ENCODE measurements around the gene TRAPPC10. TPM values are rescaled to one million over a fixed set of nuclear protein-coding genes. Genes with fewer than 3 reads are reported as not detected.

The TRAPPC10 gene
- total and polyA plus RNA-seq, 10 of the 15 experiments (the other 5 are each of a cell fraction or from before 2014, with no cell fraction given), result 1.1 to 39.6 (median 28.2) TPM

DNA sequence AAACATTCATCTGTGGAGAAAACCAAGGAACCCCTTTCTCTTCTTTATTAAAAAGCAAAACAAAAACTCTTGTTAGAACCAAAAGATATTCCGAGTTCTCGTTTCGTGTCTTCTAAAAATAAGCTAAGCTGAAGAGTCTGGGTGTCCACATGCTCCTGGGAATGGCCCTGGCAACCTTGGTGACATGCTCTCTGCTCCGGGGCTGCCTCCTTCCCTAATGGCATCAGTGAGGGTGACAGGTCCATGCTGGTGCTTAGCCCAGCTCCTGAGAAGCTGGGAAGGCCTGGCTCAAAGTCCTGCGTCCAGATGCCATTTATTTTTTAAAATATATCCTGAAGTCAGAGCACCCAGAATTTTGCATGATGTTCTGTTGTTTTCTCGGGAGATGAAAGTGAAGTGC, 24.6 kb upstream of the TRAPPC10 start (continued):
- TF ChIP-seq, protein P1, sequence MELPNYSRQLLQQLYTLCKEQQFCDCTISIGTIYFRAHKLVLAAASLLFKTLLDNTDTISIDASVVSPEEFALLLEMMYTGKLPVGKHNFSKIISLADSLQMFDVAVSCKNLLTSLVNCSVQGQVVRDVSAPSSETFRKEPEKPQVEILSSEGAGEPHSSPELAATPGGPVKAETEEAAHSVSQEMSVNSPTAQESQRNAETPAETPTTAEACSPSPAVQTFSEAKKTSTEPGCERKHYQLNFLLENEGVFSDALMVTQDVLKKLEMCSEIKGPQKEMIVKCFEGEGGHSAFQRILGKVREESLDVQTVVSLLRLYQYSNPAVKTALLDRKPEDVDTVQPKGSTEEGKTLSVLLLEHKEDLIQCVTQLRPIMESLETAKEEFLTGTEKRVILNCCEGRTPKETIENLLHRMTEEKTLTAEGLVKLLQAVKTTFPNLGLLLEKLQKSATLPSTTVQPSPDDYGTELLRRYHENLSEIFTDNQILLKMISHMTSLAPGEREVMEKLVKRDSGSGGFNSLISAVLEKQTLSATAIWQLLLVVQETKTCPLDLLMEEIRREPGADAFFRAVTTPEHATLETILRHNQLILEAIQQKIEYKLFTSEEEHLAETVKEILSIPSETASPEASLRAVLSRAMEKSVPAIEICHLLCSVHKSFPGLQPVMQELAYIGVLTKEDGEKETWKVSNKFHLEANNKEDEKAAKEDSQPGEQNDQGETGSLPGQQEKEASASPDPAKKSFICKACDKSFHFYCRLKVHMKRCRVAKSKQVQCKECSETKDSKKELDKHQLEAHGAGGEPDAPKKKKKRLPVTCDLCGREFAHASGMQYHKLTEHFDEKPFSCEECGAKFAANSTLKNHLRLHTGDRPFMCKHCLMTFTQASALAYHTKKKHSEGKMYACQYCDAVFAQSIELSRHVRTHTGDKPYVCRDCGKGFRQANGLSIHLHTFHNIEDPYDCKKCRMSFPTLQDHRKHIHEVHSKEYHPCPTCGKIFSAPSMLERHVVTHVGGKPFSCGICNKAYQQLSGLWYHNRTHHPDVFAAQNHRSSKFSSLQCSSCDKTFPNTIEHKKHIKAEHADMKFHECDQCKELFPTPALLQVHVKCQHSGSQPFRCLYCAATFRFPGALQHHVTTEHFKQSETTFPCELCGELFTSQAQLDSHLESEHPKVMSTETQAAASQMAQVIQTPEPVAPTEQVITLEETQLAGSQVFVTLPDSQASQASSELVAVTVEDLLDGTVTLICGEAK (IDR thresholded peaks at IDR 0.05; ENCODE audit: borderline replicate concordance), result no peak
- TF ChIP-seq, protein P2, sequence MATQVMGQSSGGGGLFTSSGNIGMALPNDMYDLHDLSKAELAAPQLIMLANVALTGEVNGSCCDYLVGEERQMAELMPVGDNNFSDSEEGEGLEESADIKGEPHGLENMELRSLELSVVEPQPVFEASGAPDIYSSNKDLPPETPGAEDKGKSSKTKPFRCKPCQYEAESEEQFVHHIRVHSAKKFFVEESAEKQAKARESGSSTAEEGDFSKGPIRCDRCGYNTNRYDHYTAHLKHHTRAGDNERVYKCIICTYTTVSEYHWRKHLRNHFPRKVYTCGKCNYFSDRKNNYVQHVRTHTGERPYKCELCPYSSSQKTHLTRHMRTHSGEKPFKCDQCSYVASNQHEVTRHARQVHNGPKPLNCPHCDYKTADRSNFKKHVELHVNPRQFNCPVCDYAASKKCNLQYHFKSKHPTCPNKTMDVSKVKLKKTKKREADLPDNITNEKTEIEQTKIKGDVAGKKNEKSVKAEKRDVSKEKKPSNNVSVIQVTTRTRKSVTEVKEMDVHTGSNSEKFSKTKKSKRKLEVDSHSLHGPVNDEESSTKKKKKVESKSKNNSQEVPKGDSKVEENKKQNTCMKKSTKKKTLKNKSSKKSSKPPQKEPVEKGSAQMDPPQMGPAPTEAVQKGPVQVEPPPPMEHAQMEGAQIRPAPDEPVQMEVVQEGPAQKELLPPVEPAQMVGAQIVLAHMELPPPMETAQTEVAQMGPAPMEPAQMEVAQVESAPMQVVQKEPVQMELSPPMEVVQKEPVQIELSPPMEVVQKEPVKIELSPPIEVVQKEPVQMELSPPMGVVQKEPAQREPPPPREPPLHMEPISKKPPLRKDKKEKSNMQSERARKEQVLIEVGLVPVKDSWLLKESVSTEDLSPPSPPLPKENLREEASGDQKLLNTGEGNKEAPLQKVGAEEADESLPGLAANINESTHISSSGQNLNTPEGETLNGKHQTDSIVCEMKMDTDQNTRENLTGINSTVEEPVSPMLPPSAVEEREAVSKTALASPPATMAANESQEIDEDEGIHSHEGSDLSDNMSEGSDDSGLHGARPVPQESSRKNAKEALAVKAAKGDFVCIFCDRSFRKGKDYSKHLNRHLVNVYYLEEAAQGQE (IDR thresholded peaks at IDR 0.05; ENCODE audit: low read depth, low read length), result no peak
- TF ChIP-seq RAD51 (IDR thresholded peaks at IDR 0.05), result no peak

DNA sequence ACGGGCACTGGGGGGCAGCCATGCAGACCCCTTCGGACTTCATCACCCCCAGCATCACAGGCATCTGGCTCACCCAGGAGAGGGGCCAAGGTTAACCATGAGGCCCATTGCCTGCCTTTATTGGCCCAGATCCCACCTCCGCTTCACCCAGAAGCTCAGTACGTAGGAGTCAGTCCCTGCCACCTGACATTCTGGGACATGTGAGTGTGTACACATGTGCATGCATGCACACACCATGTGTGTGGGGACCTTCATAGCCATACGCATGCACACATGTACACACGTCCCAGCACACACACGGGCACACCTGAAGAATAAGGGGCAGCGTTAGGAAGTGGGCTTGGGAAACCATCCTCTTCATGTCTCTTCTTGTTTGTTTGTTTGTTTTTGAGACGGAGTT, 24.1 kb upstream of the TRAPPC10 start:
- no peak overlapping the region for H3K9ac ChIP-seq (ENCODE audit: control insufficient read depth, insufficient read depth, low read length)
- in situ Hi-C loops (cut with MboI), result no loop called here
- intact Hi-C loops (cut with micrococcal nuclease; ENCODE audit: unreplicated experiment), result no loop called here
- no peak overlapping the region for H3K27ac ChIP-seq (ENCODE audit: control insufficient read depth, insufficient read depth)
- no peaks in the 10 kb centered on the region for H3K79me2 ChIP-seq (ENCODE audit: control insufficient read depth, insufficient read depth, low read length)
- no peak for ATAC-seq
- no peaks in the 10 kb centered on the region for H3K4me1 ChIP-seq (ENCODE audit: control insufficient read depth, insufficient read depth, low read length)
- H3K36me3 ChIP-seq (ENCODE audit: control insufficient read depth in 2 of 2, insufficient read depth in 2 of 2, low read length in 1 of 2), result no peaks in the 10 kb centered on the region
- TF ChIP-seq POLR2AphosphoS2 (IDR thresholded peaks at IDR 0.05; ENCODE audit: low read depth, low read length) (0 out of 2 replicates have a peak, but pooled peaks have one; percentile 6), ZBED1 (IDR thresholded peaks at IDR 0.05; ENCODE audit: borderline replicate concordance) (no peak)
- H2AFZ ChIP-seq (ENCODE audit: control insufficient read depth, low read depth, low read length), result no peak overlapping the region
- CTCF ChIA-PET, result no interaction called here
- H3K4me3 ChIP-seq, result no peak overlapping the region
- POLR2A ChIA-PET, result no interaction called here
- SMC1A ChIA-PET (ENCODE audit: uncharacterized antibody, unreplicated experiment), result no interaction called here
- 69% methylated on average over 9 of the region's 9 CpGs for WGBS (ENCODE audit: insufficient coverage, insufficient replicate concordance, low lambda C conversion rate, missing lambda C conversion rate)
- no TSS peak for BruUV-seq (replicated peaks)
- no peak overlapping the region for H3K4me2 ChIP-seq (ENCODE audit: control insufficient read depth, insufficient read depth)
- no peak for FAIRE-seq
- no peak for DNase-seq (ENCODE audit: low read depth, low spot score)
- RAD21 ChIA-PET (ENCODE audit: unreplicated experiment), result no interaction called here
- H3K27me3 ChIP-seq (replicated peaks in 1 of 2; ENCODE audit: control insufficient read depth in 2 of 2, insufficient read depth in 2 of 2, low read length in 1 of 2), result no peaks in the 10 kb centered on the region
- no peaks in the 10 kb centered on the region for H3K9me3 ChIP-seq (replicated peaks; ENCODE audit: control insufficient read depth, insufficient read depth, low read length)
- no peaks in the 10 kb centered on the region for H4K20me1 ChIP-seq (ENCODE audit: control insufficient read depth, insufficient read depth)

All from GM12878 (cell line).